B cell (primary cell): Measurements from ENCODE around the gene AOPEP. TPM values are rescaled to one million over a fixed set of nuclear protein-coding genes. Genes with fewer than 3 reads are reported as not detected.

Experiments
- ATAC-seq: fragments of 200-7000 bp; cut with Tn5 transposase; one replicate; pipeline ENCODE4 v1.10.0; 2021; ENCODE audit warnings: low read depth, mild to moderate bottlenecking, moderate number of reproducible peaks, moderate library complexity
- CTCF ChIA-PET: fragments of 350-600 bp; sonication (Branson Sonifier 250); formaldehyde crosslinking; loops from one replicate; lab custom pipeline; 2021; ENCODE audit warnings: antibody characterized with exemption, inconsistent platforms; lab: Charles Lee
- POLR2A ChIA-PET: fragments of 350-600 bp; sonication (Branson Sonifier 250); formaldehyde crosslinking; loops from one replicate; lab custom pipeline; 2021; ENCODE audit warnings: antibody characterized with exemption; lab: Charles Lee
- DNase-seq: peaks from one replicate; pipeline ENCODE4 v3.0.0; 2013
- H2AFZ ChIP-seq: 2 replicates; pipeline ENCODE4 v1.6.1; 2012; ENCODE audit warnings: mild to moderate bottlenecking, low read depth, low read length; ENCODE audit not compliant: insufficient read depth, poor library complexity, severe bottlenecking
- H3K27ac ChIP-seq, 2 donors: 1 replicate in 1 of 2; 2 replicates in 1 of 2; pipeline ENCODE4 v1.5.1; 2012 to 2013; ENCODE audit warnings: low read length in 2 of 2, mild to moderate bottlenecking in 2 of 2, moderate library complexity in 1 of 2
- H3K27me3 ChIP-seq, 4 experiments: fragments of 200-600 bp in 1 of 4; sonication (generic) in 1 of 4; replicated peaks in 1 of 4; 1 replicate in 2 of 4; 2 replicates in 2 of 4; pipeline versions ENCODE4 v1.6.1 to v1.7.0; 2013 to 2016; ENCODE audit warnings: low read length in 3 of 4, mild to moderate bottlenecking in 2 of 4, mixed read lengths in 1 of 4, moderate library complexity in 1 of 4; ENCODE audit not compliant: insufficient read depth in 4 of 4, control insufficient read depth in 3 of 4; ENCODE audit errors: control extremely low read depth in 1 of 4
- H3K36me3 ChIP-seq, 2 experiments: replicated peaks in 1 of 2; 1 replicate in 1 of 2; 2 replicates in 1 of 2; pipeline versions ENCODE4 v1.6.1 to v1.7.1; 2013; ENCODE audit warnings: low read length in 1 of 2; ENCODE audit not compliant: insufficient read depth in 2 of 2, control insufficient read depth in 1 of 2; ENCODE audit errors: control extremely low read depth in 1 of 2, extremely low read depth in 1 of 2
- H3K4me1 ChIP-seq, 2 donors: fragments of 200-600 bp in 1 of 2; sonication (generic) in 1 of 2; 1 replicate in 1 of 2; 2 replicates in 1 of 2; pipeline versions ENCODE4 v1.5.1 to v1.6.1; 2013 to 2017; ENCODE audit warnings: low read length in 2 of 2; ENCODE audit not compliant: control insufficient read depth in 2 of 2, insufficient read depth in 2 of 2
- H3K4me2 ChIP-seq: replicated peaks from 2 replicates; pipeline ENCODE3; 2012; ENCODE audit warnings: mild to moderate bottlenecking, low read depth, low read length; ENCODE audit not compliant: poor library complexity, severe bottlenecking
- H3K4me3 ChIP-seq, 5 experiments: fragments of 200-600 bp in 1 of 5; sonication (generic) in 1 of 5; 1 replicate in 3 of 5; 2 replicates in 2 of 5; pipeline versions ENCODE4 v1.5.1 to v1.7.0; 2011 to 2016; ENCODE audit warnings: low read length in 4 of 5, mild to moderate bottlenecking in 4 of 5, low read depth in 2 of 5, control low read depth in 1 of 5, moderate library complexity in 1 of 5; ENCODE audit not compliant: insufficient read depth in 1 of 5; ENCODE audit errors: control extremely low read depth in 1 of 5, extremely low read depth in 1 of 5
- H3K79me2 ChIP-seq: fragments of 200-600 bp; sonication (generic); one replicate; pipeline ENCODE4 v1.6.0; 2016; ENCODE audit warnings: low read length; ENCODE audit not compliant: control insufficient read depth, insufficient read depth
- H3K9ac ChIP-seq: fragments of 200-600 bp; sonication (generic); 2 replicates; pipeline ENCODE4 v1.6.1; 2017; ENCODE audit warnings: mild to moderate bottlenecking, low read length, moderate library complexity
- H3K9me3 ChIP-seq, 3 donors: one replicate each; pipeline versions ENCODE4 v1.6.1 to v1.7.1; 2013; ENCODE audit warnings: low read length in 2 of 3; ENCODE audit not compliant: control insufficient read depth in 2 of 3, insufficient read depth in 1 of 3; ENCODE audit errors: control extremely low read depth in 1 of 3
- H4K20me1 ChIP-seq: 2 replicates; pipeline ENCODE4 v1.6.0; 2012; ENCODE audit warnings: mild to moderate bottlenecking, low read length; ENCODE audit not compliant: insufficient read depth, control insufficient read depth, poor library complexity, severe bottlenecking
- H3K27ac Mint-ChIP-seq: one replicate; pipeline ENCODE4 v1.8.0; 2021; ENCODE audit warnings: mixed read lengths
- H3K27me3 Mint-ChIP-seq: one replicate; pipeline ENCODE4 v1.8.0; 2021; ENCODE audit warnings: mixed read lengths
- H3K4me1 Mint-ChIP-seq: one replicate; pipeline ENCODE4 v1.8.0; 2021; ENCODE audit warnings: mixed read lengths
- H3K4me3 Mint-ChIP-seq: one replicate; pipeline ENCODE4 v1.8.0; 2021; ENCODE audit warnings: mixed read lengths
- H3K9me3 Mint-ChIP-seq: one replicate; pipeline ENCODE4 v1.8.0; 2022; ENCODE audit warnings: mixed read lengths; ENCODE audit not compliant: insufficient read depth
- EZH2 ChIP-seq: IDR thresholded peaks from 2 replicates; pipeline ENCODE4 v1.6.1; 2012; ENCODE audit warnings: borderline replicate concordance, low read depth, mild to moderate bottlenecking, moderate library complexity, low read length; ENCODE audit not compliant: insufficient read depth, poor library complexity, severe bottlenecking
- WGBS: methylation state at CpG from one replicate; pipeline ENCODE4 v1.1.5; 2013; ENCODE audit warnings: missing lambda C conversion rate; ENCODE audit not compliant: insufficient coverage; 5-methylcytosine and 5-hydroxymethylcytosine counted together
- intact Hi-C: fragments of 100-400 bp; cut with micrococcal nuclease; formaldehyde crosslinking; loops from one replicate; pipeline ENCODE4 v1.10.0; 2022
- polyA plus RNA-seq: library from polyadenylated mRNA; depleted of rRNA; stranded (reverse); fragments of >200 nt; gene quantifications from 2 replicates; pipeline ENCODE4 v1.2.3, GENCODE V29; 2012
- total RNA-seq, 2 donors: library from RNA; stranded (reverse); fragments of 120-200 nt in 1 of 2; gene quantifications; 1 replicate in 1 of 2; 2 replicates in 1 of 2; pipeline versions ENCODE4 v1.2.3 to v1.2.4, GENCODE V29; 2013 to 2022
- TF ChIP-seq, protein P1 (sequence below): fragments of 200-600 bp; IDR thresholded peaks from one replicate; pipeline ENCODE4 v1.8.0; 2022; ENCODE audit warnings: antibody characterized with exemption, mild to moderate bottlenecking

The AOPEP gene
- total and polyA plus RNA-seq, 2 donors (not counting 1 experiment from before 2014, with no cell fraction given): 5.1 to 35.8 TPM

DNA sequence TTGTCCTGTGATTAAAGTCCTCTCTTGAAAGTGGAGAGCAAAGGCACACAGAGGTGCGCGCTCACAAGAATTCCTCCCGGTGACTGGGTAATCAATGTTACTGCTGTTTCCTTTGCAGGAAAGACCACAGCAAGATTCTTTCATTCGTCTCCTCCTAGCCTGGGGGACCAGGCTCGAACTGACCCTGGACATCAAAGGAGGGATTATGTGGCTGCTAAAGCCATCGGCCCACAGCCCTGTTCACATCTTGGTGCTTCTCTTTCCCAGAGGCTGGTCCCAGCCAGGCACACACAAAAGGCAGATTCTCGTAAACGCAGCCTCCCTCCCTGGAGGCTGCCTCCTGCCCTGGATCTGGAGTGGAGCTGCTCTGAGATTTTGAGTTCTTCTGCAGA is 360.1 kb downstream of the AOPEP start:
- intact Hi-C loops: no loop called here
- ATAC-seq (no peak), DNase-seq (no peak)
- Histone ChIP-seq H3K4me2 (no peak overlapping the region), H4K20me1 (no peaks in the 10 kb centered on the region), H2AFZ (no peak overlapping the region), H3K4me3 (no peak overlapping the region), H3K4me1 (no peaks in the 10 kb centered on the region), H3K27ac (no peak overlapping the region), H3K9ac (no peak overlapping the region), H3K27me3 (no peaks in the 10 kb centered on the region), H3K79me2 (no peaks in the 10 kb centered on the region), H3K36me3 (peaks cover 0 to 3% of the 10 kb centered on the region in 2 experiments), H3K9me3 (no peaks in the 10 kb centered on the region)
- no peaks in the 10 kb centered on the region for H3K27me3 Mint-ChIP-seq
- 91% methylated on average over 8 of the region's 8 CpGs for WGBS
- TF ChIP-seq, protein P1, sequence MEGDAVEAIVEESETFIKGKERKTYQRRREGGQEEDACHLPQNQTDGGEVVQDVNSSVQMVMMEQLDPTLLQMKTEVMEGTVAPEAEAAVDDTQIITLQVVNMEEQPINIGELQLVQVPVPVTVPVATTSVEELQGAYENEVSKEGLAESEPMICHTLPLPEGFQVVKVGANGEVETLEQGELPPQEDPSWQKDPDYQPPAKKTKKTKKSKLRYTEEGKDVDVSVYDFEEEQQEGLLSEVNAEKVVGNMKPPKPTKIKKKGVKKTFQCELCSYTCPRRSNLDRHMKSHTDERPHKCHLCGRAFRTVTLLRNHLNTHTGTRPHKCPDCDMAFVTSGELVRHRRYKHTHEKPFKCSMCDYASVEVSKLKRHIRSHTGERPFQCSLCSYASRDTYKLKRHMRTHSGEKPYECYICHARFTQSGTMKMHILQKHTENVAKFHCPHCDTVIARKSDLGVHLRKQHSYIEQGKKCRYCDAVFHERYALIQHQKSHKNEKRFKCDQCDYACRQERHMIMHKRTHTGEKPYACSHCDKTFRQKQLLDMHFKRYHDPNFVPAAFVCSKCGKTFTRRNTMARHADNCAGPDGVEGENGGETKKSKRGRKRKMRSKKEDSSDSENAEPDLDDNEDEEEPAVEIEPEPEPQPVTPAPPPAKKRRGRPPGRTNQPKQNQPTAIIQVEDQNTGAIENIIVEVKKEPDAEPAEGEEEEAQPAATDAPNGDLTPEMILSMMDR: no peak
- TF ChIP-seq EZH2: no peak
- CTCF ChIA-PET: no interaction called here
- no peak overlapping the region for H3K4me3 Mint-ChIP-seq
- no peaks in the 10 kb centered on the region for H3K4me1 Mint-ChIP-seq
- POLR2A ChIA-PET: no interaction called here
- no peaks in the 10 kb centered on the region for H3K9me3 Mint-ChIP-seq
- H3K27ac Mint-ChIP-seq: no peak overlapping the region

DNA sequence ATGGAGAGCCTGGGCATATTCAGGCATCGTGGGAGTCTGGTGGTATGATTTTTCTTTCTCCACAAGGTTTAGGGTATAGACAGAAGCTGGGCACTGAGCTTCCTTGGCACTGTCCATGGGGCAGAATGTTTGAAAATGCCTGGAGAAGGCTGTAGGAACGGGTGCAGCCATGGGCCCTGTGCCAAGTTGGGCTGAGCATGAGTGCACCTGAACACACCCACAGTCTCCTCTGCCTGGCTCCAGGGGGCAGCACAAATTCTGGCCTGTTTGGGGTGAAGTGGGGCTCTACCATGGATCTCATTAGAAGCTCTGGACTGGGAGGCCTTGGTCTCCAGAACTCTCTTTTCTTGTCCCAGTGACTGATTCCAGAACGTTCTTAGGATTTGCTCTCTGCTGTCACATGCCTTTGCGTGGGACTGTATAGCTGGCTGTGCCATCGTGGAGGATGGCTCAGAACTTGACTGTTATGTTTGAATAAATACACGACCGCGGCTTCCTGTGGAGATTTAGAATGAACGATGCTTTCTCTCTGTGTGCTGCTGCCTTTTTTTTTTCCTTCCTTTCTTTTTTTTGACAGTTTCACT is 361.3 kb downstream of the AOPEP start:
- H2AFZ ChIP-seq: no peak overlapping the region
- intact Hi-C loops: no loop called here
- Mint-ChIP-seq H3K4me1 (no peaks in the 10 kb centered on the region), H3K27ac (no peak overlapping the region), H3K4me3 (no peak overlapping the region), H3K27me3 (no peaks in the 10 kb centered on the region), H3K9me3 (no peaks in the 10 kb centered on the region)
- no peak overlapping the region for H3K9ac ChIP-seq
- no peak overlapping the region for H3K27ac ChIP-seq
- no peak overlapping the region for H3K4me3 ChIP-seq
- ChIA-PET POLR2A (no interaction called here), CTCF (no interaction called here)
- 79% methylated on average over 6 of the region's 9 CpGs for WGBS
- no peaks in the 10 kb centered on the region for H3K4me1 ChIP-seq
- no peak overlapping the region for H3K4me2 ChIP-seq
- H3K27me3 ChIP-seq: no peaks in the 10 kb centered on the region
- no peak for TF ChIP-seq EZH2
- TF ChIP-seq, protein P1: no peak
- ATAC-seq (no peak), DNase-seq (no peak)
- H3K36me3 ChIP-seq: no peaks in the 10 kb centered on the region
- H3K79me2 ChIP-seq: no peaks in the 10 kb centered on the region
- no peaks in the 10 kb centered on the region for H3K9me3 ChIP-seq
- H4K20me1 ChIP-seq: no peaks in the 10 kb centered on the region
